A204.1 (cell line): ENCODE results near the gene CYP24A1.

Source experiments
- FAIRE-seq: peaks from 2 replicates; lab custom pipeline; 2012; peaks lifted over from hg19 to GRCh38; lab: Jason Lieb, UNC

CYP24A1 gene

GRCh38 chr20:54155736-54156317 is 18.0 kb downstream of the CYP24A1 start:
- no peak for FAIRE-seq

- FAIRE-seq: no peak
Observed at GRCh38 chr20:54154439-54154838, 19.3 kb downstream of the CYP24A1 start.

DNA sequence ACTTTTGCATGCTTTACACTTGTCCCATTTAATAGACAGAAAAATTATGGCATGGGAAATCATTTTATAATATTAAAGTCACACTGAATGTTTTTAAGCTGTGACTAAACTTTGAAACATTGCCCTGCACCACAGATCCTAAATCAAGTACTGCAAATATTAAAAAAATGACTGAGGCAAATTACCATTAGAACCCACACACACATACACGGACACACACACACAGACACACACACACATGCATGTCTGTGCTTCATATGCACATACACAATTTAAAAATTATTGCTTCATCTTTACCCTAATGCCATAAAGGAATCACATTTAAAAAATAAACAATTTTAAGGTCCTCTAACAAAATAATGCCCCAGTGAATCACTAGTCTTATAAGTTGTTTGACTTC is 19.9 kb downstream of the CYP24A1 start:
- no peak for FAIRE-seq

GRCh38 chr20:54153041-54153327 is 20.8 kb downstream of the CYP24A1 start:
- FAIRE-seq: no peak

GRCh38 chr20:54152227-54153040 is 21.4 kb downstream of the CYP24A1 start:
- FAIRE-seq: no peak

DNA sequence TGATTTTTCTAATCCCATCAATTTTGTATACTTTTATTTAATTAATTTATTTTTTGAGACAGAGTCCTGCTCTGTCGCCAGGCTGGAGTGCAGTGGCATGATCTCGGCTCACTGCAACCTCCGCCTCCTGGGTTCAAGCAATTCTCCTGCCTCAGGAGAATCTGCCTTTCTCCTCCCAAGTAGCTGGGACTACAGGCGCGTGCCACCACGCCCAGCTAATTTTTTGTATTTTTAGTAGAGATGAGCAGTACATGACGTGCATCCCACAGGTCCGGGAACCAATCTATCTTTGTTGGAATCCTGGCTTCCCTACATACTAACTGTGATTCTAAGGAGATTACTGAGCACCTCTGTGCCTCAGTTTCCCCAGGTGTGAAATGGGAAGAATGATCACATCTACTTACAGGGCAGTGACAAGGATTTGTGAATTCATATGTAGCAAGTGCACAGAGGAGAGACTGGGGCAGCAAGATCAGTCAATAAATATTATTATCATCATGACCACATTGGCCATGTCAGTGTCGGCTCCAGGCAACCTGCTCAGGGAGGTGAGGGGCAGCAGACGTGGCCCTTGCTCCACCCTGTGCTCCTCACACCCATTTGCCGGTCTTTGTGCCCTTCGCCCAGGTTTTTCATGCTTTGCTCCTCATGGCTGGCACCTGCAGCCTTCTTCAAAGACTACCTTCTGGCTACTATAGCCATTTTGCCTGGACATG is 22.1 kb downstream of the CYP24A1 start:
- no peak for FAIRE-seq

- FAIRE-seq: no peak
Observed at GRCh38 chr20:54151075-54151439, 22.7 kb downstream of the CYP24A1 start.

GRCh38 chr20:54149765-54150264 is 24.0 kb downstream of the CYP24A1 start:
- FAIRE-seq: no peak

DNA sequence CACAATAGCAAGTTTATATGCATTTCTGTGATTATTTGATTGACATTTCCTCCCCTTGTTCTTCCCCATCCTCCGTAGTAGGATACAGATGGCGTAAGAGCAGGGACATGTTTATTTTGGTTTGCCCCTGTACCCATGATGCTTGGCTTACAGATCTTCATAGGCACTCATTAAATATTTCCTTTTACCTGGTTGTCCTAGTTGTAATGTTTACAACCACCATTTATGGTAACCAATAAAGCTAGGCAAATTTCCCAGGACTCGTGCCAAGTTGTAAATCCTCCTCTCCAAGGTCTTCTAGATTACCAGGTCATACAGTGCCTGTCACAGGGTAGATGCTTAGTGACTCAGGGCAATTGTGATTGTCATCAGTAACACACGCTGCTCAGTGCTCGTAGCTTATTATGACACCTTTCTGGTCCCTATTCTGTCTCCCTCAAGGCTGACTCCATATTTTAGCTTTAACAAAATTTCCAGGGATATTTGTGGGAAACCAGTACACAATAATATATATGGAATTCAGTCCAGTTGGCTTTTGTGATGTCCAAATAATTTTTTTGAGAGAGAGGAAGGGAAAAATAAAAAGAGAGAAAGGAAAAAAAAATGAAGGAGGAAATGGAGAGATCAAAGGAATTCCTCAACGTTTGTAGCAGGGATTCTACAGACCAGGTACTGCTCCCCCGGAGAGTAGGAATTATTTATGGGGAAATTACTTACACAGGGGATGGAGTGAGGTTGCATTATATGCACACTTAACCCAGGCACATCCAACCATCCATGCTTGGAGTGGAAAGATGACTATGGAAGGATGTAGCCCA is 24.6 kb downstream of the CYP24A1 start:
- no peak for FAIRE-seq

DNA sequence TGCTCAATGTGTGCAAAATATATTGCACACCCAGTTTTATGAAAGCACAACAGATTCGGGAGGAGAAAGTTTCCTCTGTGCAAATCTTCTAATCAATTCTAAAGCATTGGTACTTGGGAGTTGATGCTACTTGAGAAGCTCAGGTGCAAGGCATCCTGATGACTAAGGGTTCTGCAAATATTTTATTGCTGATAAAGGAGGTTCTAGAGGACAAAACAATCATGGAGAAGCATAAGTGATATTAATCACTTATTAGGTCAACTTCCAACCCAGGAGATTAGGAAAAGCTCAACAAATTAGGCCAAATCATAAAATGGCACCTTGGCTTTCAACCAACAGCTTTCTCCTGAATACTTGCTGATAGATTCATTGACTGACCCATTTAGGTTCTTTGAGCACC is 27.1 kb downstream of the CYP24A1 start:
- FAIRE-seq: no peak

DNA sequence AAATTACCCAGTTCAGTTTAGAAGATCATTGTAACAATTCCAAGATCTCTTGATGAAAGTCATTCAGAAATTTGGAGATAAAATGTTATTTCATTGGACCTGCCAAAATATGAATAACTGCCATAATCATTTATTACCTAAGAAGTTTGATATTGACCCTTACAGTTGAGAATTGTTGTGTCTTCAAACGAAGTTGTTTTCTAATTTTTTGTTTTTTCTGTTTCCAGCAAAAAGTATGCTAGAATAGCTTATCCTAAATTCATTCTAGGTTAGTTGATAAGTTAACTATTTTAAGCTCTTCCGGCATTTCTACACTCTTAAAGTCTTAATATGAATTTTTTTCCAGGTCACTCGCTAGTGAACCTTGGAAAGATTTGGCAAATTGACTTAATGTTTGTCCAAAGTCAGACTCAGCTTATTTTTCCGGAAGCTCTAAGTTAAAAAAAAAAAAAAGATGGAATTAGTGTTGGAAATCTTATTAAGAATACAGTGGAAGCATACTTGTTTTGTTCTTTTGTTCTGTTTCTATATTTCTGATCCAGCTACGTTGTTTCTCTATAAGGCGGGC is 28.9 kb downstream of the CYP24A1 start:
- FAIRE-seq: no peak

GRCh38 chr20:54140927-54141566 is 32.7 kb downstream of the CYP24A1 start:
- FAIRE-seq: no peak

DNA sequence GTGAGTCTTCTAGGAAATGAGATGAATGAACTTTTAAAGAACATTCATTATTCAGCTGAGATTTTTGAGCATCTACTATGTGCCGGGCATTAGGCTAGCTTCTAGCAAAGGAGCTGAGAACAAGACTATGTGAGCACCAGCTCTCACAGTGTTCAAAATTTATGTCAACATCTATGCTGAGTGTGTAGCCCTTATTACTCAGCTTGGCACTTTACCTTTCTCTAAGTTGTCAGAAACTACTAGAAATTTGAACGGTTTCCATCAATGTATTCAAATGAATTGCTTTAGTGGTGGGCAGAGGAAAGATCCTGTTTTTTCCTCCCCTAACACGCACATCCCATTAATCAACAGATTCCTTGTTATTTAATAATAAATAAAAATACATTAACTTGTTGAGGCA is 33.3 kb downstream of the CYP24A1 start:
- FAIRE-seq: no peak

GRCh38 chr20:54140067-54140466 is 33.7 kb downstream of the CYP24A1 start:
- no peak for FAIRE-seq

GRCh38 chr20:54139188-54139587 is 34.6 kb downstream of the CYP24A1 start:
- no peak for FAIRE-seq

- FAIRE-seq: no peak
Observed at GRCh38 chr20:54138427-54138826, 35.4 kb downstream of the CYP24A1 start.

- FAIRE-seq: no peak
Observed at GRCh38 chr20:54137115-54137514, 36.7 kb downstream of the CYP24A1 start.

GRCh38 chr20:54134445-54135220 is 39.2 kb downstream of the CYP24A1 start:
- no peak for FAIRE-seq

GRCh38 chr20:54133434-54134427 is 40.1 kb downstream of the CYP24A1 start:
- FAIRE-seq: no peak
